Keratinocyte (primary cell): ENCODE results near the gene CD8B.

Experiments
- CTCF ChIP-seq, 3 experiments: IDR thresholded peaks in 1 of 3; conservative IDR thresholded peaks in 1 of 3; optimal IDR thresholded peaks in 1 of 3; 2 replicates in 2 of 3; 3 replicates in 1 of 3; pipeline versions ENCODE3 to v1.5.1; 2011; ENCODE audit warnings: low read length in 3 of 3, mild to moderate bottlenecking in 3 of 3, moderate library complexity in 2 of 3, control low read depth in 1 of 3, inconsistent platforms in 1 of 3; ENCODE audit not compliant: insufficient read depth in 2 of 3; ENCODE audit errors: extremely low read depth in 1 of 3
- EZH2 ChIP-seq: IDR thresholded peaks from one replicate; pipeline ENCODE4 v1.6.1; 2012; ENCODE audit warnings: inconsistent platforms, mild to moderate bottlenecking, low read length, moderate library complexity

GRCh38 chr2:86825036-86825692 lies 36.5 kb downstream of the CD8B start:
- TF ChIP-seq CTCF (optimal IDR thresholded peaks at IDR 0.05 in 1 of 3, IDR thresholded peaks at IDR 0.05 in 1 of 3, conservative IDR thresholded peaks at IDR 0.05 in 1 of 3; ENCODE audit: extremely low read depth in 1 of 3, insufficient read depth in 2 of 3, low read length in 3 of 3), result no peak
- TF ChIP-seq EZH2, result no peak
